ENCODE results near the gene PKD1L1.
A peak's percentile ranks its signal among the peaks of the same experiment; 100 is the strongest.
"Not testable (repeated sequence)": the region's sequence is repeated elsewhere in the genome, so short reads cannot be mapped to it uniquely, and the experiment has no call there.

The PKD1L1 gene

DNA sequence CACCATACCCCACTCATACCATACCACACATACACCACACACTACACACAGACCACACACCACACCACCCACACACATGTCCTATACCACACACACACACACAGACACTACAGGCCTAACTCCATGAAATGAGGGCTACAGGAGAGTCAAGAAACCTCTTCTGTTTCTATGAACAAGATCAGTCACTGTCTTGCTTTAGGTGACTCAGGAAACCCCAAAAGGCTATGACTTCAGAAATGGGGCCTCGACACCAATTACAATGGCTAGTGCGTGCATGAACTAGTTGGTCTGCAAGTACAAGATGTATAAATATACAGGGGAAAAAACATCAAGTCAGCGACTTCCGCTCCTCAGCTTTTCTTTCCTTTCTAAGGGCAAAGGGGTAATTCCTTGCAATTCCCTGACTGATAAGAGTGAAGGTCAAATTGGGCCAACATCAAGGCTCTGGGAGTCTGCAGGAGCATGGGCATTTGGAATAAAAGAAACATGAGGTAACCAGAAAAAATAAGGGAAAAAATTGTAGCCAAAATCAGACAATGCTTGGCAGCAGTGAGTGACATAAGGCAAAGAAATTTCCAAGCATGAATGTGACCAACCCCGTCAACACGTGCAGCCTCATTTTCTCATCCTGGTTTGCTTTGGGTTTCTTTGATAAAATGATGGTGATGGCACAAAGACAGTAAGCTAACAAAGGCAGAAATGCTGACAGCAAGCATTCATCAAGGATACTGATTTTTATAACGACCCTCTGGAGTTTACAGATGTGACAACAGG is 1.5 kb downstream of the PKD1L1 start:
- Mint-ChIP-seq H3K4me1 (ENCODE audit: low read depth) (no peaks in the 10 kb centered on the region), H3K27me3 (no peaks in the 10 kb centered on the region), H3K9me3 (no peaks in the 10 kb centered on the region), H3K36me3 (ENCODE audit: low read depth) (no peaks in the 10 kb centered on the region), H3K4me3 (no peak overlapping the region), H3K27ac (peak overlapping the region; percentile 13)
- no peak for DNase-seq

DNA sequence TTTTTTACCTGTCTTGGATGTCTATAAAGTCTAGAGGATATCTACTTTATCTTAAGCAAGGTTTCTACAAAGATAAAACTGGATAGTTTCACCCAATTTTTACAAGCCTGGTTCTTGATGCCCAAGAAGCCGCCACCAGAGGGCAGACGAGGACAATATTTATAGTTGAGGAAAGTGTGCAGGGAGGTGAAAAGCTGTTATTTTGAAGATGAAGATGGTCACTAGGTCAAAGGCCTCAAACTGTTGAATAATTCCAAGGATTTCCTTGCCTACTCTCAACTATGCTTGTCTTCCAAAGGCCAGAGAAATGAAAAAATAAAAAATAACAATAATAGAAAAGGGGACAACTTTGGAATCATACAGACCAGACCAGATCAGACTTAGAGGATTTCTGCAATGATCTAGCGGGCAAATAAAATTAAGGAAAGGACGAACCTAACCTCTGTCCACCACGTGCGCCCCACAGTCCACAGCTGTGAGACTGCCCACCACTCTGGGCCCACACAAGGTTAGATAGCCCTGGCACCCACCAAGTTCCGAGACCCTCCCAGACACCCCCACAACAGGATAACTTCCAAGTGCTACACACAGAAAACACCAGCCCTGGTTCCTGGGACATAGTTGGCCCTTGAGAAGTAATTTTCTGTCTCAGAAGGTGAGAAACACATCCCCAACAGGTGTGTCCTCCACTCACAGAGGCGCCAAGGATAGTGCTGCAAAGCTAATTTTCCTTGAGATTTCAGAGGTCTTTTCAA is 2.8 kb downstream of the PKD1L1 start:
- Mint-ChIP-seq H3K27ac (no peak overlapping the region), H3K9me3 (no peaks in the 10 kb centered on the region), H3K4me3 (no peak overlapping the region), H3K36me3 (ENCODE audit: low read depth) (no peaks in the 10 kb centered on the region), H3K4me1 (ENCODE audit: low read depth) (no peaks in the 10 kb centered on the region), H3K27me3 (no peaks in the 10 kb centered on the region)
- peak; percentile 80 for DNase-seq

DNA sequence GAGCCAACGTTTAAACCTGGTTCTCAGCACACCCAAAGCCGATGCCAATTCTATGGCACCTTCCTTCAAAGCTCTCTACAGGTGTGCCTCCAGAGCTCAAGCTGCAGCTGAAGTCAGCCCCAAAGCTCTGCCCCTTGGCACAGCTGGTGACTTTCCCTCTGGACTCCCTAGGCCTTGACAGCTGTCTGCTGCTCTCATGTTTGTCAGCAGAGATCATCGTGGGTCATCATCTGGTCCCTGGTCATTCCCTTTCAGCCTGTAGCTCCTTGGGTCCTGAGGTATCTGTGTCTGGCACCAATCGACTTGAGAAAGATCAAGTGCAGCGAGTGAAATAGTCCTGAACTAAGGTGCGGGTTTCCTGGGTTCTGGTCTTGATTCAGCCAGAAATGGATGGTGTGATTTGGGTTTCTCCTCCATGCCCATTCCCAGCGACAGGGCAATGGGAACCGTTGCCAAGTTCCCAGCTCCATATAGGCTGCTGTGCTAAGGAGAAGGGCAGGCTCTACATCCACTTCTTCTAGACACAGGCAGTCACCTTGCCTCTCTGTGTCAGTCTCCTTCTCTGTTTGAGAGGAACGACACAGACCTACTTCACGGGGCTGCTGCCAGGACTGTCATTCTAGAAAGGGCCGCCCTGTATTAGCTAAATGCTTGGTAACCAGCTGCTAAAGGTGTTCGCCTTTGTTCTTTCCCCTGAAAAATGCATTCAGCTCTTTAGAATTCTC is 3.6 kb downstream of the PKD1L1 start:
- Mint-ChIP-seq H3K27me3 (no peaks in the 10 kb centered on the region), H3K4me3 (no peak overlapping the region), H3K27ac (no peak overlapping the region), H3K9me3 (no peaks in the 10 kb centered on the region), H3K36me3 (ENCODE audit: low read depth) (no peaks in the 10 kb centered on the region), H3K4me1 (ENCODE audit: low read depth) (no peaks in the 10 kb centered on the region)
- no peak for DNase-seq

DNA sequence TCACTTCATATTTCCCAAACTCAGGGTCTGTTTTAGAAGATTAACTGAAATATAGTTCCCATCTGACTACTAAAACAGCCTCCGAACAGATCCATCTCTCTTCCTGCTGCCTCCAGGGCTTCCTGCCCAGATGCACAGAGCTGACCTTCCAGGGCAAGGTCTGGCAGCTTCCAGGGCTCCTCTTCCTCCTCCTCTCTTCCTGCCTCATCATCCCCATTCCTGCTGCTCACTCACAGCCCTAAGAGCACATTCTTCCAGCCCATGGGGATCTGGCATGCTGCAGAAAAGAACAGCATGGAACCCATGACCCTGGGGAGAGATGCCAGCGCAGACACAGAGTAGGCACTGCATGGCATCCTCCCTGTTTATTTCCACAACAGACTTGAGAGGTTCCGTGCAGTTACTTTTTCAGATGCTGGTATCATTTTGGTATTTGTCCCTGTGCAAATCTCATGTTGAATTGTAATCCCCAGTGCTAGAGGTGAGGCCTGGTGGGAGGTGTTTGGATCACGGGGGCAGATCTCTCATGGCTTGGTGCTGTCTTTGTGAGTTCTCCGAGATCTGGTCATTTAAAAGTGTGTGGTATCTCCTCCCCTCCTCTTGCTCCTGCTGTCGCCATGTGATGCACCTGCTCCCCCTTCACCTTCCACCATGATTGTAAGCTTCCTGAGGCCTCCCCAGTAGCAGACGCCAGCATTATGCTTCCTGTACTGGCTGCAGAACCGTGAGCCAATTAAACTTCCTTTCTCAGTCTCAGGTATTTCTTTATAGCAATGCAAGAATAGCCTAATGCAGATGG is 4.4 kb downstream of the PKD1L1 start:
- H3K27me3 Mint-ChIP-seq = no peaks in the 10 kb centered on the region
- H3K4me1 Mint-ChIP-seq (ENCODE audit: low read depth) = no peaks in the 10 kb centered on the region
- no peaks in the 10 kb centered on the region for H3K9me3 Mint-ChIP-seq
- no peak overlapping the region for H3K27ac Mint-ChIP-seq
- no peak for DNase-seq
- no peak overlapping the region for H3K4me3 Mint-ChIP-seq
- H3K36me3 Mint-ChIP-seq (ENCODE audit: low read depth) = no peaks in the 10 kb centered on the region

DNA sequence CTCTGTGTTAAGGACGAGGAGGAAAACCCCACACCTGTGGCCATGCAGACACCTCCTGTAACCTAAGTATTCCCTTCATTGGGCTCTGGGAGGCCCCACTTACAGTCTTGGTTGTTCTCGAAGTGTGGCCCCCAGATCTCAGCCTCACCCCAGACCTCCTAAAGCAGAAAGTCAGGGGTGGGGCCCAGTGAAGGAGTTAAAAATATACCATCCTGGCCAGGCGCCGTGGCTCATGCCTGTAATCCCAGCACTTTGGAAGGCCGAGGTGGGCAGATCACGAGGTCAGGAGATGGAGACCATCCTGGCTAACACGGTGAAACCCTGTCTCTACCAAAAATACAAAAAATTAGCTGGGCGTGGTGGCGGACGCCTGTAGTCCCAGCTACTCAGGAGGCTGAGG is 5.6 kb downstream of the PKD1L1 start:
- H3K4me3 Mint-ChIP-seq; H3K4me1 Mint-ChIP-seq (ENCODE audit: low read depth); H3K9me3 Mint-ChIP-seq; H3K27me3 Mint-ChIP-seq; H3K27ac Mint-ChIP-seq; H3K36me3 Mint-ChIP-seq (ENCODE audit: low read depth); DNase-seq: not testable (repeated sequence)

DNA sequence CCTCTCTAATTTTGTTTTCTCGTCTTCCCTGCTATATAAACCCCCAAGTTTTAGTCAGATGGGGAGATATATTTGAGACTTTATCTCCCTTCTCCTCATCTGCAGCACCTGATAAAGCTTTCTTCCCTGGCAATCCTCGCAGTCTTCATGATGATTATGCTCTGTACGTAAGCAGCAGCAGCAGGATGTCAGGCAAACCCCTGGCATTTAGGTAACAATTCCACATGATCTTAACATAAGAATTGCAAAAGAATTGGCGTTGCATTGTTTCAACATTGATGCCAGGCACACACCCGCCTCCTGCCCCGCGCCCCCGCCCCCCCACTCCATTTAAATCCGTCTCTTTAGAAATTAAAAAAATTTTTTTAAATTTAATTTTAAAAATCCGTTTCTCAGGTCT is 6.1 kb downstream of the PKD1L1 start:
- peaks cover 6% of the 10 kb centered on the region for H3K4me1 Mint-ChIP-seq (ENCODE audit: low read depth)
- DNase-seq = no peak
- no peak overlapping the region for H3K4me3 Mint-ChIP-seq
- H3K27me3 Mint-ChIP-seq = no peaks in the 10 kb centered on the region
- no peak overlapping the region for H3K27ac Mint-ChIP-seq
- H3K36me3 Mint-ChIP-seq (ENCODE audit: low read depth) = no peaks in the 10 kb centered on the region
- no peaks in the 10 kb centered on the region for H3K9me3 Mint-ChIP-seq

DNA sequence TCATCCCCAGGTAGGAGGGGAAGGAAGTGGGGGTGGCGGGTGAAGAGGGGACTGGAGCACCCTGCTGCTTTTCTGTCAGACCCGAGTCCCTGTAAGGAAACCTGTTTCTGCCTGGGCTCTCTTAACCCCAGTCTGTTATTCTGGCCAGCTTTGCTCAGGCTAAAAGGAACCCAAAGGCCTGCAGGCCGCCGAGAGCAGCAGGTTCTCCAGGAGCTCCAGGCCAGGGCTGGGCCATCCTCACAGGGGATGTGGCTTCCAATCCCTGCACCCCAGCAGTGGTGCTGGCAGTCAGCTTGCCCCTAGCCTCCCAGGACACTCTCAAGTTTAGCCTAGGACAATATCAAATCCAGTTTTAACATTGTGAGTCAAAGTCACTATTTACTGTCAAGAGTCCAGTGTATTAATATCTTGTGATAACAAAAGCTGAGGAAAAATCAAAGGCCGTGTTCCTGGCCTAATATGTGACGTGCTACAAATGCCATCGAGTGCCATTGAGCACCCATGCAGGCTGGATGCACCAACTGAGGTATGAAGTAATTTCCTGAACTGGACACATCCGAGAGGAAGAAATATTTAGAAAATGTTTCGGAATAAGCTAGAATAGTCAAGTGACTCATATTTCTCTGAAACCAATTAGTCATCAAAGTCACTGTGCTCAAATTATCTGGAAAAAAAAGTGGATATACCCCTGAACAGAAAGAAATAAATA is 7.0 kb downstream of the PKD1L1 start:
- Mint-ChIP-seq H3K27ac (no peak overlapping the region), H3K4me3 (no peak overlapping the region), H3K27me3 (no peaks in the 10 kb centered on the region), H3K4me1 (ENCODE audit: low read depth) (peaks cover 8% of the 10 kb centered on the region), H3K9me3 (no peaks in the 10 kb centered on the region), H3K36me3 (ENCODE audit: low read depth) (no peaks in the 10 kb centered on the region)
- DNase-seq = no peak

DNA sequence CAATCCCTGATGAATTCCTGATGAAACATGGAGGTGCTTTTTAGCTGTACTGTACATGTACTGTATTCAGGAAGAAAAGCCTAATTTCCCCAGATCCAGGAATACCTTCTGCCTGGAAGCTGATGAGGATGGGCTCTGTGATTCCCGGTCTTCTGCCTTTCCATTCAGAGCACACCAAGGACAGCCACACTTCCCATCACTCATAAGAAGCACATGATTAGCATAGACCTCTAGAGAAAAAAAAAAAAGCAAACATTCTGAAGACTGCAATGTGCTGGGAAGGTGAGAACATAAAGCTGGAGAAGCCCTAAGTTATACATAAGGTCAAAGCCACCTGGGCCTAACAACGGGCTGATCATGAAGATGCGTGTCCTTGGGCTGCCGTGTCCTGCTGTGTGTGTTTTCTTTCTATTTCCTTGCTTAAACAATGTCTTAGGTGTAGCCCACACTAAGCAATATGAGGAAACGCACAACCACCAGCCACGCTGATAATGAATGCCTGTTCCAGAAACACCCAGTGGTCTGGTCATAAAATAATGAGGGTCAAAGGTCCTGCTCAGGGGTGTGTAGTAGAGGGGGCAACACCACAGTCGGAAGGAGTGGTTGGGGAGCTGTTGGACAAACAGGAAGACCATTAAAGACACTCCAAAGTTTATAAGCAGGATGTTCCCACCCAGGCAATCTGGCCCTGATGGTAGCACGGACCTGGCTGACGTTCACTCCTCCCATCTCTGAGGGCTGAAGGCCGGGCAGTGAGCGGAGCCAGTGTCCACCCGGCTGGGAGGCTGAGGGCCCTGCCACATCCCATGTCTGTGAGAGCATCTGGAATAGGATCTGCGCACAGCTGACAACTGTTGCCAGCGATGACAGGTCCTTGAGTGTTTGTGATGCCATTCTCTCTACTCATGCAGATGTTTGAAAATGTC is 7.9 kb downstream of the PKD1L1 start:
- Mint-ChIP-seq H3K27ac (no peak overlapping the region), H3K36me3 (ENCODE audit: low read depth) (no peaks in the 10 kb centered on the region), H3K9me3 (no peaks in the 10 kb centered on the region), H3K4me1 (ENCODE audit: low read depth) (peaks cover 8% of the 10 kb centered on the region), H3K27me3 (no peaks in the 10 kb centered on the region), H3K4me3 (no peak overlapping the region)
- no peak for DNase-seq

DNA sequence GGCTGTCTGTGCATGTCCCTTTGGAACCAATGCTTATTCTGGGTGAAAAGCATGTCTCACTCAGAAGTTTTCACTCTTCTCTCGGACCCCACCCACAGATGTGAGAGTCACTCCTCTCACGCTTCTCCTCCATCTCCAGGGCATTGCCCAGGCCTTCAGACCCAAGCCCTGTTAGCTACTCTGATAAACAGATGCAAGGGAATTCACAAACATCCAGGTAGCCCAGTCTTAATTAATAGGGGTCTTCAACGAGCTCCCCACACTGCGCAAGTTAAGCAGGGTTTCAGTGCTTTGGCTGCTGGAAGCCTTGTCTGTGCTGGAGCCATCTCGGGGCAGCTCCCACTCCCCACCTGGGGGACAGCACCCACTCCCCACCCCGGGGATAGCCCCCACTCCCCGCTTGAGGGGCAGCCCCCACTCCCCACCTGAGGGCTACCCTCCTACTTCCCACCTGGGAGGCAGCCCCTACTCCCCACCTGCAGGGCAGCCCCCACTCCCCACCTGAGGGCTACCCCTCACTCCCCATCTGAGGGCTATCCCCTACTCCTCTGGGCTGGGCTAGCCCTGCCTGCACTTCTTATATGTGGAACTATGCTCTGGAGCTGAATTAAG is 8.7 kb downstream of the PKD1L1 start:
- no peak overlapping the region for H3K4me3 Mint-ChIP-seq
- H3K4me1 Mint-ChIP-seq (ENCODE audit: low read depth) = peaks cover 8% of the 10 kb centered on the region
- no peaks in the 10 kb centered on the region for H3K27me3 Mint-ChIP-seq

DNA sequence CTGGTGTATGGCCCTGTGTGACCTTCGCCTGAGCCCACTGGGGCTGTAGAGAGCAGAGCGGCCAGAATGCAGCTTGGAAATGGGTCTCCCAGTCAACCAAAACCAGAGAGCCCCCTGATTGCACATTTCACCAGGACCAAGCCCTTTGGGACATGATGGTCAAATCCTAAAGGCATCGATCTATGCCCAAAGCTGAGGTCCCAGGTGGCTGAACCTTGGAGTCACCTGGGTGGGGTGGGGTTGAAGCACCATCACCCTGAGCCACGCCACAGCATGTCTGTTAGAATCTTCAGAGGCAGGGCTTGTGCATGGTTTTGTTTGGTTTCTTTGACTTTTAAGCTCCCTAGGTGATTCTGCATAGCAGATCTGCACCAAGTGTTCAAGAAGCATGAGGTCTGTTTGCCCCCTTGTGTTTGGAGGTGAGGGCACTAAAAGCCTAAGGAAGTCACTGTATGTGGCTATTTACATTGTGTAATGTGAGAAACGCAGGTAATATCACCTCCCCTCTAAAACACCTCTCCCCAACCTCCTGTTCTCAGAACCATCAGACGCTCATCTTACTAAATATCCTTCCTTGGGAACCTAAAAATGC is 9.6 kb downstream of the PKD1L1 start:
- no peak for DNase-seq
- no peaks in the 10 kb centered on the region for H3K27me3 Mint-ChIP-seq

More for the DNA sequence above, 8.7 kb downstream of the PKD1L1 start:
- DNase-seq = no peak
- H3K9me3 Mint-ChIP-seq = no peaks in the 10 kb centered on the region
- no peaks in the 10 kb centered on the region for H3K36me3 Mint-ChIP-seq (ENCODE audit: low read depth)
- no peak overlapping the region for H3K27ac Mint-ChIP-seq

DNA sequence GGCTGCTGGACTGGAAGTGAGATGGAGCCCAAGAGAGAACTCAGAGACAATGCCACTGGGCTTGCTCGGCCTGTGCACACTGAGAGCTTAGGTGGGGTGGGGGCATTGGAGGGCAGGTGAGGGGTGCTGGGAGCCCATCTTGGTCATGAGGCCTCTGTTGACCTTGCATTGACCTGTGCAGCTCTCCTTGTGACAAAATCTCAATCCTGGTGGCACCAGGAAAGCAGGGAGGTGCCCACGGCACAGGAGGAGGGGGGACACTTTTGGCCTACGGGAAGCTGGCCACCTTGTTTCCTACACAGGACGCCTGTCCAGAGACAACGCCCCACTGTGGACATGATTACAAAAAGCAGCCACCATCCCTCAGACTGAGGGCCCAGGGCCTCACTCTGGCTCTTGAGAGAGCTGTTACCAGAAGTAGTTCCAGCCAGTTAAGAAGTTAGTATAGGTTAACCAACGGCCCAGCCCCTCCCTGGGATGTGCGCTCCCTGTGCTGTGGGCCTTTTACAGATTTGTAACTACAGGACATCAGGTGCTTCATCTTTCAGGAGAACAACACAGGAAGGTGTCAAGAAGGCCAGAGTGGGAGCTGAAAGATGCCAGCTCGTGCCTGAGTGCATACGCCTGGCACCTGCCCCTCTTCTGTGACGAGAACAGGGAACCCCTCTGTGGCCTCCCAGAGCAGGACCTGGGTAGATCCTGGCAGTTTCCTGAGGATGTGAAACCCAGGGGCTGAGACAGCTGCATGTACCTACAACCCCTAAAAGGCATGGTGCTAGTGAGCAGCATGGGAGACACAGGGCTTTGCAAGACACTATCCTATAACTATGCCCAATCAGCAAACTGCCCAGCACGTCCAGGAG is 10.3 kb downstream of the PKD1L1 start:
- H3K36me3 Mint-ChIP-seq (ENCODE audit: low read depth) = no peaks in the 10 kb centered on the region
- DNase-seq = no peak
- H3K4me1 Mint-ChIP-seq (ENCODE audit: low read depth) = peaks cover 8% of the 10 kb centered on the region
- H3K4me3 Mint-ChIP-seq = no peak overlapping the region
- no peaks in the 10 kb centered on the region for H3K27me3 Mint-ChIP-seq
- H3K27ac Mint-ChIP-seq = peak overlapping the region; percentile 76
- H3K9me3 Mint-ChIP-seq = no peaks in the 10 kb centered on the region

More for the DNA sequence above, 9.6 kb downstream of the PKD1L1 start:
- H3K27ac Mint-ChIP-seq = no peak overlapping the region
- H3K4me1 Mint-ChIP-seq (ENCODE audit: low read depth) = peaks cover 8% of the 10 kb centered on the region
- H3K9me3 Mint-ChIP-seq = no peaks in the 10 kb centered on the region
- no peak overlapping the region for H3K4me3 Mint-ChIP-seq
- H3K36me3 Mint-ChIP-seq (ENCODE audit: low read depth) = no peaks in the 10 kb centered on the region
